Measurements from ENCODE around the gene B4GALT2.

DNA sequence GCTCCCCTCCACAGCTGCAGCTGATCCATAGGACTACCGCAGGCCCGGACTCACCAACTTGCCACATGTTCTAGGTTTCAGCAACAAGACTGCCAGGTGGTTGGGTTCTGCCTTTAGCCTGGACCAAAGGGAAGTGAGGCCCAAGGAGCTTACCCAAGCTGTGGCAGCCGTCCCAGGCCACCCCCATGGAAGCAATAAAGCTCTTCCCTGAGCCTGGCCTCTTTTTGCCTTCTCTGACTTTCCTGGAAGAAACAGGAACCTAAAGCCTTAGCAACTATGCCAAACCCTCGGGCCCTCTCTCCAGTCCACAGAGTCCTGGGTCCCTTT lies 48.1 kb upstream of the B4GALT2 start:
- TF ChIP-seq CTCF (IDR thresholded peaks at IDR 0.05; ENCODE audit: low read length): no peak
- TF ChIP-seq EZH2phosphoT487 (IDR thresholded peaks at IDR 0.05; ENCODE audit: low read length): no peak
- no peak for TF ChIP-seq EZH2 (optimal IDR thresholded peaks at IDR 0.05; ENCODE audit: low read depth, low read length)

All from MM.1S (cell line).